Middle frontal gyrus (tissue), 1 donor: ENCODE data around the gene PPFIA2.

Source experiments
- DNase-seq: peaks from one replicate; pipeline ENCODE4 v3.0.0-alpha.2; 2015; ENCODE audit warnings: low spot score; ENCODE audit errors: extremely low spot score

Gene PPFIA2

GRCh38 chr12:81558031-81558430 lies 201.1 kb downstream of the PPFIA2 start:
- DNase-seq: no peak

GRCh38 chr12:81546811-81547210 lies 212.3 kb downstream of the PPFIA2 start:
- no peak for DNase-seq

GRCh38 chr12:81543621-81544139 lies 215.5 kb downstream of the PPFIA2 start:
- DNase-seq: no peak

GRCh38 chr12:81542065-81543010 lies 216.8 kb downstream of the PPFIA2 start:
- DNase-seq: no peak

- DNase-seq: no peak
Measured at GRCh38 chr12:81541121-81541520, 218.0 kb downstream of the PPFIA2 start.

- DNase-seq: no peak
Measured at GRCh38 chr12:81539279-81539678, 219.9 kb downstream of the PPFIA2 start.

GRCh38 chr12:81533054-81533453 lies 226.1 kb downstream of the PPFIA2 start:
- DNase-seq: no peak

- DNase-seq: no peak
Measured at GRCh38 chr12:81530352-81530751, 228.8 kb downstream of the PPFIA2 start.

GRCh38 chr12:81520064-81520945 lies 238.8 kb downstream of the PPFIA2 start:
- DNase-seq: no peak

GRCh38 chr12:81518638-81519037 lies 240.5 kb downstream of the PPFIA2 start:
- no peak for DNase-seq

- no peak for DNase-seq
Measured at GRCh38 chr12:81517296-81517695, 241.9 kb downstream of the PPFIA2 start.

- no peak for DNase-seq
Measured at GRCh38 chr12:81502912-81503695, 256.0 kb downstream of the PPFIA2 start.

GRCh38 chr12:81500788-81501187 lies 258.4 kb downstream of the PPFIA2 start:
- no peak for DNase-seq

- no peak for DNase-seq
Measured at GRCh38 chr12:81499809-81500208, 259.3 kb downstream of the PPFIA2 start.

GRCh38 chr12:81492131-81492720 lies 266.9 kb downstream of the PPFIA2 start:
- no peak for DNase-seq

GRCh38 chr12:81472934-81473333 lies 286.2 kb downstream of the PPFIA2 start:
- DNase-seq: no peak

GRCh38 chr12:81470923-81471322 lies 288.2 kb downstream of the PPFIA2 start:
- no peak for DNase-seq

GRCh38 chr12:81468206-81468605 lies 290.9 kb downstream of the PPFIA2 start:
- peak; percentile 20 for DNase-seq

GRCh38 chr12:81465876-81466275 lies 293.3 kb downstream of the PPFIA2 start:
- DNase-seq: no peak

- DNase-seq: no peak
Measured at GRCh38 chr12:81465191-81465590, 294.0 kb downstream of the PPFIA2 start.

GRCh38 chr12:81461163-81461562 lies 298.0 kb downstream of the PPFIA2 start:
- DNase-seq: no peak
